ENCODE data around the gene WASL.

The WASL gene

DNA sequence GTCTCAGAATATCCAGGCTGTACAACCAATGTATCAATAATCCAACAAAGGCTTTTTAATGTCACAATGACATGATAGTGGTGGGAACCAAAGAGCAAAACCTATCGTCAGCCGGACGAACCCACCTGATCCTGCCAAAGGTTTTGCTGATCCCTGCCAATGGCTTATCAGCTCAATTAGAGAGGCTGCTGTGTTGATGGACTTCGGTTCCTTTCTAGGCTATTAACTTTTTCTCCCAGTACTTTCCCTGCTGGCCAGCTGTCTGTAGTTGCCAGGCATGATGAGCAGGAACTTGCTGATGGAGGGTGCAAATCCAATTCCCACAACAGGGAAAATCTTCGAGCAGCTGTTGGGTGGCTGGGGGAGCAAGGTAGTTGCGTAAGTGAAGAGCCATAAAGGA, 90.8 kb downstream of the WASL start:
- H3K9me3 ChIP-seq (ENCODE audit: control insufficient read depth, insufficient read depth, low read length): no peaks in the 10 kb centered on the region
- no peak overlapping the region for H3K9ac ChIP-seq (ENCODE audit: low read depth, low read length)
- H3K27me3 ChIP-seq (ENCODE audit: control insufficient read depth, insufficient read depth, low read length): no peaks in the 10 kb centered on the region
- H3K4me3 ChIP-seq (ENCODE audit: low read depth, low read length): no peak overlapping the region
- no peaks in the 10 kb centered on the region for H3K36me3 ChIP-seq (ENCODE audit: control insufficient read depth, insufficient read depth, low read length)
- no peak overlapping the region for H3K27ac ChIP-seq (ENCODE audit: low read depth, low read length)
- H3K4me1 ChIP-seq (ENCODE audit: control insufficient read depth, insufficient read depth, low read length): peaks cover 7% of the 10 kb centered on the region; the same call in 1 of the 2 replicates

DNA sequence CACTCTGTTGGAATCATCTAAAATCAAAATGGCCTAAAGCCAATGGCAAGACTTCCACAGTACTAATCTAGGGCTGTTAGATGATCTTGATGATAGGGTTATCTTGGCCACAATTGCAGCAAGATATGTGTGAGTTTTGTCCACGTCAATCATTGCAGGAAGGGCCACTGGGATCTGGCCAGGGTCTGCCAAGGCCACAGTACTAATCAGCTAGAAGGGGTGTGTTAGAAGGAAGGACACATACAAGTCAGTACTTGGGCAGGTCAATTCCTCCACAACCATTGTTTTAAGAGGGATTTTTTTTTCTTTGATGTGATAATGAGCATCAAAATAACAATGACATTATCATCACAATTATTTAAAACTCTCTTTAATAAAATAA, 91.5 kb downstream of the WASL start:
- peaks cover 7% of the 10 kb centered on the region; the same call in 1 of the 2 replicates for H3K4me1 ChIP-seq (ENCODE audit: control insufficient read depth, insufficient read depth, low read length)
- no peaks in the 10 kb centered on the region for H3K27me3 ChIP-seq (ENCODE audit: control insufficient read depth, insufficient read depth, low read length)
- no peaks in the 10 kb centered on the region for H3K9me3 ChIP-seq (ENCODE audit: control insufficient read depth, insufficient read depth, low read length)
- no peak overlapping the region for H3K27ac ChIP-seq (ENCODE audit: low read depth, low read length)
- H3K36me3 ChIP-seq (ENCODE audit: control insufficient read depth, insufficient read depth, low read length): no peaks in the 10 kb centered on the region
- no peak overlapping the region for H3K4me3 ChIP-seq (ENCODE audit: low read depth, low read length)
- H3K9ac ChIP-seq (ENCODE audit: low read depth, low read length): no peak overlapping the region

GRCh38 chr7:123656544-123657303, 92.1 kb downstream of the WASL start:
- Histone ChIP-seq H3K36me3 (ENCODE audit: control insufficient read depth, insufficient read depth, low read length) (no peaks in the 10 kb centered on the region), H3K9ac (ENCODE audit: low read depth, low read length) (no peak overlapping the region), H3K27ac (ENCODE audit: low read depth, low read length) (no peak overlapping the region), H3K4me1 (ENCODE audit: control insufficient read depth, insufficient read depth, low read length) (peaks cover 7% of the 10 kb centered on the region; the same call in 1 of the 2 replicates), H3K4me3 (ENCODE audit: low read depth, low read length) (no peak overlapping the region), H3K27me3 (ENCODE audit: control insufficient read depth, insufficient read depth, low read length) (no peaks in the 10 kb centered on the region), H3K9me3 (ENCODE audit: control insufficient read depth, insufficient read depth, low read length) (no peaks in the 10 kb centered on the region)

DNA sequence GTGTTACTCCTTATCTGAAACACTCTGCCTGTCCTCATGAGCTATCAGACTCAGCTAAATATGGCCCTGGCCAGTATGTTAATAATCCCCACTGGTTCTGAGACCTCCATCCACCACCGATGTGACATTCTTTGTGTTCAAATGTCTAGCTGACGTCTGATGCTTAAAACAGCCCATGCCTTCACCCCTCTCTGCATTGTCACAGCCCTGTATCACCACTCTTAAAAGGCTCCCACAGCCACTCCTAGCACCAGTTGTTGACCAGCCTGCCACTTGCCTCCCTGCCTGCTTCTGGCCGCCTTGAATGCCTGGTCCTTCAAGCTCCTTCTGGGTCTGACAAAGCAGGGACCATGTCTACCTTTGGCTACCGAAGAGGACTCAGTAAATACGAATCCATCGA, 93.2 kb downstream of the WASL start, which contains the start of gene LMOD2:
LMOD2 (plus strand) TSS at position 253 of the 400 bp plus-strand sequence; CDS start at position 351, 98 bp downstream.
- Histone ChIP-seq H3K4me3 (ENCODE audit: low read depth, low read length) (no peak within 1 kb of the TSS), H3K9ac (ENCODE audit: low read depth, low read length) (no peak within 1 kb of the TSS), H3K4me1 (ENCODE audit: control insufficient read depth, insufficient read depth, low read length) (0 out of 2 replicates have a peak, but pooled peaks cover under 1% of the 10 kb centered on the region), H3K36me3 (ENCODE audit: control insufficient read depth, insufficient read depth, low read length) (no peaks in the 10 kb centered on the region), H3K9me3 (ENCODE audit: control insufficient read depth, insufficient read depth, low read length) (no peaks in the 10 kb centered on the region), H3K27me3 (ENCODE audit: control insufficient read depth, insufficient read depth, low read length) (no peaks in the 10 kb centered on the region), H3K27ac (ENCODE audit: low read depth, low read length) (no peak within 1 kb of the TSS)

GRCh38 chr7:123653162-123653561, 95.6 kb downstream of the WASL start:
- Histone ChIP-seq H3K27ac (ENCODE audit: low read depth, low read length) (no peak overlapping the region), H3K4me1 (ENCODE audit: control insufficient read depth, insufficient read depth, low read length) (no peaks in the 10 kb centered on the region), H3K27me3 (ENCODE audit: control insufficient read depth, insufficient read depth, low read length) (no peaks in the 10 kb centered on the region), H3K9ac (ENCODE audit: low read depth, low read length) (no peak overlapping the region), H3K9me3 (ENCODE audit: control insufficient read depth, insufficient read depth, low read length) (no peaks in the 10 kb centered on the region), H3K4me3 (ENCODE audit: low read depth, low read length) (no peak overlapping the region), H3K36me3 (ENCODE audit: control insufficient read depth, insufficient read depth, low read length) (no peaks in the 10 kb centered on the region)

GRCh38 chr7:123652406-123652805, 96.4 kb downstream of the WASL start:
- no peak overlapping the region for H3K4me3 ChIP-seq (ENCODE audit: low read depth, low read length)
- no peak overlapping the region for H3K27ac ChIP-seq (ENCODE audit: low read depth, low read length)
- H3K9me3 ChIP-seq (ENCODE audit: control insufficient read depth, insufficient read depth, low read length): no peaks in the 10 kb centered on the region
- 0 out of 2 replicates have a peak, but pooled peaks cover 1% of the 10 kb centered on the region for H3K4me1 ChIP-seq (ENCODE audit: control insufficient read depth, insufficient read depth, low read length)
- H3K36me3 ChIP-seq (ENCODE audit: control insufficient read depth, insufficient read depth, low read length): no peaks in the 10 kb centered on the region
- H3K27me3 ChIP-seq (ENCODE audit: control insufficient read depth, insufficient read depth, low read length): no peaks in the 10 kb centered on the region
- no peak overlapping the region for H3K9ac ChIP-seq (ENCODE audit: low read depth, low read length)

- H3K9ac ChIP-seq (ENCODE audit: low read depth, low read length): no peak overlapping the region
- H3K36me3 ChIP-seq (ENCODE audit: control insufficient read depth, insufficient read depth, low read length): no peaks in the 10 kb centered on the region
- no peak overlapping the region for H3K27ac ChIP-seq (ENCODE audit: low read depth, low read length)
- no peaks in the 10 kb centered on the region for H3K9me3 ChIP-seq (ENCODE audit: control insufficient read depth, insufficient read depth, low read length)
- H3K4me1 ChIP-seq (ENCODE audit: control insufficient read depth, insufficient read depth, low read length): peaks cover 14% of the 10 kb centered on the region
- no peak overlapping the region for H3K4me3 ChIP-seq (ENCODE audit: low read depth, low read length)
- H3K27me3 ChIP-seq (ENCODE audit: control insufficient read depth, insufficient read depth, low read length): no peaks in the 10 kb centered on the region
Measured at GRCh38 chr7:123650595-123650994, 98.2 kb downstream of the WASL start.

DNA sequence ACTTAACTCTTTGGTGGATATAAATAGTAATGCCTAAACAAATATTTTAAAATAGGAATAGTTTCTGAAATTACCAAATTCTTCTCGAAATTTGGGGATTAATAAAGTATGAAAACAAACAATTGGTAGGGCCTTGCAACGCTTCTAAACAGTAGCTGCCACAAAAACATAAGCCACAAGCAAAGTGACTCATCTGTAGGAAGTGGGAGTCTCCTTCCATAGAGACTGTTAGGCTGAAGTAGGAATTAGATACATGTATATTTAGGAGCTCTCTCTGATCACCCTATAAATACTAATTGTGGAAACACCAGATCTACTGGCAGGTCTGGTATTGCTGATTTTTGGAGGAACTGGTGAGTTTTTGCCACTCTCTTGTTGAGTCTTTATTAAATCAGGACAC, 98.8 kb downstream of the WASL start:
- Histone ChIP-seq H3K27me3 (ENCODE audit: control insufficient read depth, insufficient read depth, low read length) (no peaks in the 10 kb centered on the region), H3K9ac (ENCODE audit: low read depth, low read length) (no peak overlapping the region), H3K9me3 (ENCODE audit: control insufficient read depth, insufficient read depth, low read length) (no peaks in the 10 kb centered on the region), H3K36me3 (ENCODE audit: control insufficient read depth, insufficient read depth, low read length) (no peaks in the 10 kb centered on the region), H3K27ac (ENCODE audit: low read depth, low read length) (no peak overlapping the region), H3K4me1 (ENCODE audit: control insufficient read depth, insufficient read depth, low read length) (peaks cover 18% of the 10 kb centered on the region), H3K4me3 (ENCODE audit: low read depth, low read length) (no peak overlapping the region)

DNA sequence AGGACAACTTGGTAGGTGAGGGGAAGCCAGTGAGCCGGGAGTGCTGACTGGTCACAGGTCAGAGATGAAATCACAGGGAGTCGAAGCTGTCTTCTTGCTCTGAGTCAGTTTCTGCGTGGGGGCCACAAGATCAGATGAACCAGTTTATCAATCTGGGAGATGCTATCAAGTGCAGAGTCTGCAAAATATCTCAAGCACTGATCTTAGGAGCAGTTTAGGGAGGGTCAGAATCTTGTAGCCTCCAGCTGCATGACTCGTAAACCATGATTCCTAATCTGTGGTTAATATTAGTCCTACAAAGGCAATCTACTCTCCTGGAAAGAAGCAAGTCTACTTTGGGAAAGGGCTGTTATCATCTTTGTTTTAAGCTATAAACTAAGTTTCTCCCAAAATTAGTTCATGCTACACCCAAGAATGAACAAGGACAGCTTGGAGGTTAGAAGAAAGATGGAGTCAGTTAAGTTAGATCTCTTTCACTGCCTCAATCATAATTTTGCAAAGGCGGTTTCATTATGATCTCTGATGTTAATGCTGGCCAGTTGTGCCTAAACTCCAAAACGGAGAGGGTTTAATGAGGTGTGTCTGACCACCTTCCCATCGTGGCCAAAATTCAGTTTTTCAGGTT, 101.6 kb downstream of the WASL start:
- Histone ChIP-seq H3K9ac (ENCODE audit: low read depth, low read length) (no peak overlapping the region), H3K4me3 (ENCODE audit: low read depth, low read length) (no peak overlapping the region), H3K27me3 (ENCODE audit: control insufficient read depth, insufficient read depth, low read length) (no peaks in the 10 kb centered on the region), H3K9me3 (ENCODE audit: control insufficient read depth, insufficient read depth, low read length) (no peaks in the 10 kb centered on the region), H3K4me1 (ENCODE audit: control insufficient read depth, insufficient read depth, low read length) (peaks cover 37% of the 10 kb centered on the region), H3K36me3 (ENCODE audit: control insufficient read depth, insufficient read depth, low read length) (no peaks in the 10 kb centered on the region), H3K27ac (ENCODE audit: low read depth, low read length) (no peak overlapping the region)

DNA sequence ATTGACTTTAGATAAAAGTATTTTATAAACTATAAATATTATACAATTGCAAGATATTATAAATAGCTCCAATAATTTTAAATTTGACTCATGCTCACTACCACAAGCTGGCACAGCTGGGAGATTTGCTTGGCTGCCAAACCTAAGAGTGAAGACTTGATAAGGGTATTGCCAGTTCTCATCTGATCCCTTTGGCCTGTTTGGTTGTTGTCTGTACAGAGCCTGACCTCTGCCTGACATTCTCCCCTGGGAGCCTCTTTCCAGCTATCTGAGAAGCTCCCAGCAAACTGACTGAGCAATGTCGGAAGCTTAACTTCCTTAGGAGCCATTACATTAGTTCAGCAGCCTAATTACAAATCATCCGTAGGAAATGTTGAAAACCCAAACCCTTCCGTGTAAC, 103.3 kb downstream of the WASL start:
- H3K9ac ChIP-seq (ENCODE audit: low read depth, low read length): no peak overlapping the region
- H3K36me3 ChIP-seq (ENCODE audit: control insufficient read depth, insufficient read depth, low read length): no peaks in the 10 kb centered on the region
- H3K27me3 ChIP-seq (ENCODE audit: control insufficient read depth, insufficient read depth, low read length): no peaks in the 10 kb centered on the region
- no peak overlapping the region for H3K27ac ChIP-seq (ENCODE audit: low read depth, low read length)
- H3K4me3 ChIP-seq (ENCODE audit: low read depth, low read length): no peak overlapping the region
- H3K9me3 ChIP-seq (ENCODE audit: control insufficient read depth, insufficient read depth, low read length): no peaks in the 10 kb centered on the region
- peaks cover 37% of the 10 kb centered on the region for H3K4me1 ChIP-seq (ENCODE audit: control insufficient read depth, insufficient read depth, low read length)

Measured in HUES48 (cell line).